GM21723 (cell line): Measurements from ENCODE around the gene NAALADL2.

ENCODE experiments used
- ATAC-seq: cut with Tn5 transposase; IDR thresholded peaks from one replicate; pipeline ENCODE4 v1.9.1; 2021; ENCODE audit warnings: mild to moderate bottlenecking, moderate library complexity; ENCODE audit not compliant: unreplicated experiment

The NAALADL2 gene

GRCh38 chr3:175295248-175296130 lies 436.4 kb downstream of the NAALADL2 start:
- ATAC-seq = no peak

GRCh38 chr3:175297216-175297615 lies 438.1 kb downstream of the NAALADL2 start:
- ATAC-seq = no peak

DNA sequence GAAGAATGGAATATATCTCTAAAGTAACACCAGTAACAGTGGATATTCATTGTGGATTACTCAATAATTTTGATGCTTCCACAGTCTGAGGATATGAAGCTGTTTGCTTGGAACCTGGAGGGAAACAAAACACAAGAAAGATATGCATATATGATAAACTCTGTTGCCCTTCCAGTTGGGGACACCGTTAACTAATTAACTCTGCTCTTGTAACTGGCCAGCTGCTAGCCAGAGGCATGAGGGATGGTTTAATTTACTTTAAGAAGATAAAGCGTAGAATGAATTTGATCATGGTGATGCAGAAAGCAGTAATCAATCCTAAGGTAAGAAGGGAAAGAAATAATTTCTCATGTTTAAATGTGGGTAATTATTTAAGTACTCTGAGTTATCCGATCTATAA lies 442.6 kb downstream of the NAALADL2 start:
- ATAC-seq = no peak

DNA sequence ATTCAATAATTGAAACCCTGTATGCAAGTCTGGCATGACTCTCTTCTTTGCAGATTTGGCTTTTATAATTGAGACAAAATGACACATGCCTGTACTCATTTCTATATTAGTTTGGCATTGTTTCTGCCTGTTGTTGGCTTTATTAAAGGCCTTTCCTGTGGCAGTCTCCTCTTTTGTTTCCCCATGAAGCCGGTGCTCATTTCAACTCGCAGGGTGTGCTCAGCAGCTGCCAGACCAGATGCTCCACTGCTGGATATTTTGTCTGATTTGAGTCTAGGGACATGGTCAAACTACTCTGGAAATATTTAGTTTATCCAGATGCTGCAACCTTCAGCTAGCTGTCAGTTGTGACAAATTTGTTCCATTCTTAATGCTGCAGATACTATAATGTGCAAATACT lies 445.3 kb downstream of the NAALADL2 start:
- no peak for ATAC-seq

GRCh38 chr3:175307642-175308041 lies 448.5 kb downstream of the NAALADL2 start:
- no peak for ATAC-seq

- no peak for ATAC-seq
Measured at GRCh38 chr3:175308097-175308496, 449.0 kb downstream of the NAALADL2 start.

- ATAC-seq = no peak
Measured at GRCh38 chr3:175310046-175310445, 450.9 kb downstream of the NAALADL2 start.

- ATAC-seq = no peak
Measured at GRCh38 chr3:175311404-175311803, 452.3 kb downstream of the NAALADL2 start.

- no peak for ATAC-seq
Measured at GRCh38 chr3:175311946-175312345, 452.8 kb downstream of the NAALADL2 start.

DNA sequence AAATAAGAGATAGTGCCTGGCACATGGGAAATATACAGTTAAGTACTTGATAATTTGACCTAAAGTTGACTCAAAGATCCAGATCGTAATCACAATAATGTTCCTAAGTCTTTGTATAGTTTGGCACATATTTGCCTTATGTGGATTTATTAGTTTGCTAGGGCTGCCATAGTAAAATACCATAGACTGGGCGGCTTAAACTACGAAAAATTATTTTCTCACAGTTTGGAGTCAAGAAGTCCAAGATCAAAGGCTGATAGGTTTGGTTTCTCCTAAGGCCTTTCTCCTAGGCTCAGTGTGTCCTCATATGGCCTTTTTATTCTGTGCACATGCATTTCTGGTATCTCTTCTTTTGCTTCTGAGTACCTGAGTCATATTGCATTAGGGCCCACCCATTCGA lies 453.7 kb downstream of the NAALADL2 start:
- ATAC-seq = no peak

- no peak for ATAC-seq
Measured at GRCh38 chr3:175316799-175317198, 457.7 kb downstream of the NAALADL2 start.

- ATAC-seq = no peak
Measured at GRCh38 chr3:175325440-175325839, 466.3 kb downstream of the NAALADL2 start.

- ATAC-seq = no peak
Measured at GRCh38 chr3:175326041-175326440, 466.9 kb downstream of the NAALADL2 start.

DNA sequence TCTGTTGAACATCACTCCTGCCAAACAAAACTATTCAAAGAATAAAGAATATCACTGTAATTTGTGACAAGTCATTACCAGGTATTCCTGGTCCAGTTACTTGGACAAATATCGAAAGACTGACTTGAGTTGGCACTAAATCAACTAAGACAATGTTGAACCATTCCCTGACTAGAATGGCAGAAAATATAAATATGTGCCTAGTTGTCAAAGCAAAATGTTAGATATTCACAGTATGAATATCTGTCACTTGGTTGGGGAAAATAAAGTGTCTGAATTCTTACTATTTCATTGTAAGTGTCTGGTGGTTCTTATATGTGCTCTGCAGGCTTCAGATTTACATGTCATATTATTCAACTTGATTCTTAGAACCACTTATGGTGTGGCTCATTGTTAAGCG lies 470.2 kb downstream of the NAALADL2 start:
- ATAC-seq = no peak

- no peak for ATAC-seq
Measured at GRCh38 chr3:175335229-175335628, 476.1 kb downstream of the NAALADL2 start.

GRCh38 chr3:175336406-175337133 lies 477.4 kb downstream of the NAALADL2 start:
- no peak for ATAC-seq

- no peak for ATAC-seq
Measured at GRCh38 chr3:175337631-175338030, 478.5 kb downstream of the NAALADL2 start.

GRCh38 chr3:175338775-175339535 lies 479.8 kb downstream of the NAALADL2 start:
- ATAC-seq = no peak

- ATAC-seq = no peak
Measured at GRCh38 chr3:175340338-175341015, 481.3 kb downstream of the NAALADL2 start.

DNA sequence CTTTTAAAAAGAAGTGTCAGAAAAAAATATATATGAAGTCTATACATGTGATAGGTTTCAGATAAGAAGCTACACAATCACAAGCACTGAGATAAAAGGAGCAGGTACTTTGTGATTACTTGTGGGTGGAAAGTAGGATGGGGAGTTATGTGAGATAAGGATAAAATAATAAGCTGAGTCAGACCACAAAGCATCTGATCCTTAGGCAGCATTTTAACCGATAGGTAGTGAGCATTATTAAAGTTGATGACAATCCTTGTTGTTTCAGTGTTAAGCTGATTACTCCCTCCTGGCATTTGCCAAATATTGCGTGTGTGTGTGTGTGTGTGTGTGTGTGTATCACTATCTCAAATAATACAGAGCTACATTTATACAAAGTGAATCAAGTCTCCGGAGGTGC lies 483.1 kb downstream of the NAALADL2 start:
- no peak for ATAC-seq

DNA sequence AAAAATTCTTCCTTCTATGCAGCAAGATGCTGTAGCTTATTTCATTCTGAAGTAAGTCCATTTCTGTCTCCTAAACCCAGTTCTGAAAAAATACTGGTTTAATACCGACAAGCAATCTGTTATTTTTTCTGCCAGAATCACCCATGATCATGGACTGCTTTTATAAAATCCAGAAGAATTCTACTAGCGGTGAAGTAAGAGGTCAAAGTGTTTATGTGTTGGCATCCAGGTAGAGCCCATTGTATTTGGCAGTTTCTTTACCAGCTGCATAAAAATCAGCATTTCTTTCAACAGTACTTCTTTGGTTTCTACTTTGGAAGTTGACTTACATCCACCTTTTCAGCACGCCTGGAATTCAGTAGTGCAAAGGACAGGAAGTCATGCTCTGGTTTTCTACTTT lies 484.8 kb downstream of the NAALADL2 start:
- no peak for ATAC-seq
